ENCODE data around the gene HILPDA.

The HILPDA gene

DNA sequence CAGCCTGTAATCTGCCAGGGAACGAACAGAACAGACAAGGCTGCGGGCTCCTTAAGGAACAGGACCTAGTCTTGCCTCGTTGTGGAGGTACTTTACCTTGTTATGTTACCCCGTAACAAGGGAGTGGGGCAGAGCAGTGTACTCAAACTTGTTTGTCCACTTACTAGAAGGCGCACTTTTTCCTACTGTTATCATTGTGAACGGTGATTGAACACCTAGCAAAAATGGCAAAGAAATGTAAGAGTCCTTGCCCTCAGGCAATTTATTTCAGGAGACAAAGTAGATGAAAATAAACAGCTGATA lies 45.3 kb upstream of the HILPDA start:
- Histone ChIP-seq H3K27ac (replicated peaks) (peak overlapping the region; percentile 77), H3K27me3 (ENCODE audit: insufficient read depth, poor library complexity, severe bottlenecking) (no peaks in the 10 kb centered on the region)
- TF ChIP-seq SPI1 (IDR thresholded peaks at IDR 0.05; ENCODE audit: borderline replicate concordance, low read depth) (no peak), POLR2AphosphoS5 (IDR thresholded peaks at IDR 0.05; ENCODE audit: low read depth) (no peak), GABPA (IDR thresholded peaks at IDR 0.05; ENCODE audit: low read depth) (no peak)
- TF ChIP-seq, protein P1, sequence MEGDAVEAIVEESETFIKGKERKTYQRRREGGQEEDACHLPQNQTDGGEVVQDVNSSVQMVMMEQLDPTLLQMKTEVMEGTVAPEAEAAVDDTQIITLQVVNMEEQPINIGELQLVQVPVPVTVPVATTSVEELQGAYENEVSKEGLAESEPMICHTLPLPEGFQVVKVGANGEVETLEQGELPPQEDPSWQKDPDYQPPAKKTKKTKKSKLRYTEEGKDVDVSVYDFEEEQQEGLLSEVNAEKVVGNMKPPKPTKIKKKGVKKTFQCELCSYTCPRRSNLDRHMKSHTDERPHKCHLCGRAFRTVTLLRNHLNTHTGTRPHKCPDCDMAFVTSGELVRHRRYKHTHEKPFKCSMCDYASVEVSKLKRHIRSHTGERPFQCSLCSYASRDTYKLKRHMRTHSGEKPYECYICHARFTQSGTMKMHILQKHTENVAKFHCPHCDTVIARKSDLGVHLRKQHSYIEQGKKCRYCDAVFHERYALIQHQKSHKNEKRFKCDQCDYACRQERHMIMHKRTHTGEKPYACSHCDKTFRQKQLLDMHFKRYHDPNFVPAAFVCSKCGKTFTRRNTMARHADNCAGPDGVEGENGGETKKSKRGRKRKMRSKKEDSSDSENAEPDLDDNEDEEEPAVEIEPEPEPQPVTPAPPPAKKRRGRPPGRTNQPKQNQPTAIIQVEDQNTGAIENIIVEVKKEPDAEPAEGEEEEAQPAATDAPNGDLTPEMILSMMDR (IDR thresholded peaks at IDR 0.05; ENCODE audit: insufficient read depth, low read length): no peak
- TF ChIP-seq, protein P2, sequence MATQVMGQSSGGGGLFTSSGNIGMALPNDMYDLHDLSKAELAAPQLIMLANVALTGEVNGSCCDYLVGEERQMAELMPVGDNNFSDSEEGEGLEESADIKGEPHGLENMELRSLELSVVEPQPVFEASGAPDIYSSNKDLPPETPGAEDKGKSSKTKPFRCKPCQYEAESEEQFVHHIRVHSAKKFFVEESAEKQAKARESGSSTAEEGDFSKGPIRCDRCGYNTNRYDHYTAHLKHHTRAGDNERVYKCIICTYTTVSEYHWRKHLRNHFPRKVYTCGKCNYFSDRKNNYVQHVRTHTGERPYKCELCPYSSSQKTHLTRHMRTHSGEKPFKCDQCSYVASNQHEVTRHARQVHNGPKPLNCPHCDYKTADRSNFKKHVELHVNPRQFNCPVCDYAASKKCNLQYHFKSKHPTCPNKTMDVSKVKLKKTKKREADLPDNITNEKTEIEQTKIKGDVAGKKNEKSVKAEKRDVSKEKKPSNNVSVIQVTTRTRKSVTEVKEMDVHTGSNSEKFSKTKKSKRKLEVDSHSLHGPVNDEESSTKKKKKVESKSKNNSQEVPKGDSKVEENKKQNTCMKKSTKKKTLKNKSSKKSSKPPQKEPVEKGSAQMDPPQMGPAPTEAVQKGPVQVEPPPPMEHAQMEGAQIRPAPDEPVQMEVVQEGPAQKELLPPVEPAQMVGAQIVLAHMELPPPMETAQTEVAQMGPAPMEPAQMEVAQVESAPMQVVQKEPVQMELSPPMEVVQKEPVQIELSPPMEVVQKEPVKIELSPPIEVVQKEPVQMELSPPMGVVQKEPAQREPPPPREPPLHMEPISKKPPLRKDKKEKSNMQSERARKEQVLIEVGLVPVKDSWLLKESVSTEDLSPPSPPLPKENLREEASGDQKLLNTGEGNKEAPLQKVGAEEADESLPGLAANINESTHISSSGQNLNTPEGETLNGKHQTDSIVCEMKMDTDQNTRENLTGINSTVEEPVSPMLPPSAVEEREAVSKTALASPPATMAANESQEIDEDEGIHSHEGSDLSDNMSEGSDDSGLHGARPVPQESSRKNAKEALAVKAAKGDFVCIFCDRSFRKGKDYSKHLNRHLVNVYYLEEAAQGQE (IDR thresholded peaks at IDR 0.05; ENCODE audit: insufficient replicate concordance, low read depth): no peak

DNA sequence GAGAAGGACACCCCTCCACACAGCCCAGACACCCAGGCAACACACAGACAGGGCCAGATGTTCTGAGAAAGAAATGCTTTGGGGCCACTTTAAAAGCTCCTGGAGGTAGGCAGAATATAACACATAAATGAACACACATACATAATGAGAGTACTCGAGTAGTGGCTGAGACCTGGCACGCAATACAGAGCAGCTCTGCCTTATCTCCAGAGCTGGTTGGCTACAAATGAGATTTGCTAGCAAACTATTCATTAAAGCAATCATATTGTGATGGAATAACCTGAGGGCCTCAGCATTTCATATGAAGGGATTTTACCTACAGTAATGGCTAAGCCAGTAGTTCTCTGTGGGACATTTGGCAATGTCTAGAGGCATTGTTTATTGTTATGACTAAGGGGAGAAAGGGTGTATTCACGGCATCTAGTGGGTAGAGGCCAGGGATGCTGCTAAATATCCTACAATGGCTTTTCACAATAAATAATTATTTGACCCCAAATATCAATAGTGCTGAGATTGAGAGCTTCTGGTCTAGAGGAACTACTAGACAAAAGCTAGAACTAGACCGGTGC lies 40.4 kb upstream of the HILPDA start:
- TF ChIP-seq GABPA (IDR thresholded peaks at IDR 0.05; ENCODE audit: low read depth) (no peak), POLR2AphosphoS5 (IDR thresholded peaks at IDR 0.05; ENCODE audit: low read depth) (no peak), SPI1 (IDR thresholded peaks at IDR 0.05; ENCODE audit: borderline replicate concordance, low read depth) (no peak)
- TF ChIP-seq, protein P2 (IDR thresholded peaks at IDR 0.05; ENCODE audit: insufficient replicate concordance, low read depth): no peak
- TF ChIP-seq, protein P1 (IDR thresholded peaks at IDR 0.05; ENCODE audit: insufficient read depth, low read length): no peak
- no peaks in the 10 kb centered on the region for H3K27me3 ChIP-seq (ENCODE audit: insufficient read depth, poor library complexity, severe bottlenecking)
- H3K27ac ChIP-seq (replicated peaks): no peak overlapping the region
- DNase-seq (ENCODE audit: low read depth in 1 of 2, low spot score in 1 of 2): no peak
- no peak overlapping the region for H3K4me3 ChIP-seq (replicated peaks; ENCODE audit: insufficient read depth, low read length)

More for the DNA sequence above, 45.3 kb upstream of the HILPDA start:
- H3K4me3 ChIP-seq (replicated peaks; ENCODE audit: insufficient read depth, low read length): peak overlapping the region; percentile 75
- DNase-seq (ENCODE audit: low read depth in 1 of 2, low spot score in 1 of 2): no peak

DNA sequence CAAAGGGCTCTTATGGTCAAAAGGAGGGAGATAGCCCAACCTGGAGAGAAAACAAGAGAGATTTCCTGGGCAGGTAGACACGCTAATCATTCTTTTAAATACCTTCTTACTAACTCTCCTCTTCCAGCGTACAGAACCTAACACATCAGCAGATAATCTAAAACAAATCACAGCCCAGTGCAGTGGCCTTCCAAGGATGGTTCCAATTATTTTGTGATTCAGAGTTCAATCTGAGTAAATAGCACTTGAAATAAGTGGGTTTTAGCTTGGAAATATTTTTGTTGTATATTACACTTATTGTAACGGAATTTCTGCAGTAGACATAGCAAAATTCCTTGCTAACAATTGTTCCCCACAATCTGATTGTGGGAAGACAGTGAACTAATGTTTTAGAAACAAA lies 38.6 kb upstream of the HILPDA start:
- TF ChIP-seq, protein P1 (IDR thresholded peaks at IDR 0.05; ENCODE audit: insufficient read depth, low read length): no peak
- TF ChIP-seq POLR2AphosphoS5 (IDR thresholded peaks at IDR 0.05; ENCODE audit: low read depth): no peak
- H3K27me3 ChIP-seq (ENCODE audit: insufficient read depth, poor library complexity, severe bottlenecking): no peaks in the 10 kb centered on the region
- DNase-seq (ENCODE audit: low read depth in 1 of 2, low spot score in 1 of 2): no peak
- H3K27ac ChIP-seq (replicated peaks): no peak overlapping the region
- no peak overlapping the region for H3K4me3 ChIP-seq (replicated peaks; ENCODE audit: insufficient read depth, low read length)

DNA sequence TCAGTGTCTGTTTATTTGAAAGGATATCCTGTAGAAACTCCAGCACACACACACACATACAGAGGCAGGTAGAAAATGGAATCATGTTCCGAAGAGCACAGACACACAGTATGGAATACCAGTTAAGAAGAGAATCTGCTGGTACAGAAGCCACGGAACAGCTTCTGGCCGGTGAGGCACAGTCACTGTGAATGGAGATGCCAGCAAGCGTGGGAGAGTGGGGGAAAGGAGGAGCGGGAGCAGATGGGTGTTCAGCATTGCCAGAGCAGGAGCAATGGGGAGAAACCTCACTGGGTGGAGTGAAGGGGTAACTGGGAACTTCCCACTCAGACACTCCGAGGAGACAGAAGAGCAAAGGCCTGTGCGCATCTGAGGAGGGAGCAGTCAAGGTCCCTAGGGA lies 36.4 kb upstream of the HILPDA start:
- Histone ChIP-seq H3K27me3 (ENCODE audit: insufficient read depth, poor library complexity, severe bottlenecking) (no peaks in the 10 kb centered on the region), H3K27ac (replicated peaks) (no peak overlapping the region), H3K4me3 (replicated peaks; ENCODE audit: insufficient read depth, low read length) (no peak overlapping the region)
- TF ChIP-seq, protein P1 (IDR thresholded peaks at IDR 0.05; ENCODE audit: insufficient read depth, low read length): no peak
- no peak for TF ChIP-seq POLR2AphosphoS5 (IDR thresholded peaks at IDR 0.05; ENCODE audit: low read depth)
- DNase-seq (ENCODE audit: low read depth in 1 of 2, low spot score in 1 of 2): no peak
